ENCODE results near the gene PEPD.

DNA sequence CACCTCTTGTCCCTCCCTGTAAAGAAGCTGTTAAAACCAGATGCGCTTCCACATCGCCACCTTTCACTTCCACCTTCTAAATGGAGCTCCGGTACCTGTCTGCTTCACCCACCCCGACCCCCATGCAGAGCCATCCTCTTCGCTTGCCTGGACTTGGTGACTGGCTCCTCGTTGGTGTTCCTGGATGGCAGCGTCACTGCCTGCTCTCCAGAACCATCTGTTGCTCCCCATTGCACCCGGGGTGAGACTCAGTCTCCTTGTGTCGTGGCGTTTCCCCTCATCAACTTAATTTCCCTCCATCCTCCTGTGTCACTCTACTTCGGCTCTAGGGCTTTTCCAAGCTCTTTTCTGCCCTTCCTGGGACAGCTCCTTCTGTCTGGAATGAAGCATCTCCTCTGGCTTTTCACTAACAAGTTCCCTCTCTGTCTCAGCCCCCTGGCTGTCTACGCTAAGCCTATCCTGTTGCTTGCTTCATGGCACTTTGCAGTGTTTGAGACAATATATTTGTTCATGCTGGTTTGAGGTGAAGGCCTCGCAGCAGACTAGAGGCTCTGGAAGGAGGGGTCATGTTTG is 137.8 kb downstream of the PEPD start:
- TF ChIP-seq, protein P1, sequence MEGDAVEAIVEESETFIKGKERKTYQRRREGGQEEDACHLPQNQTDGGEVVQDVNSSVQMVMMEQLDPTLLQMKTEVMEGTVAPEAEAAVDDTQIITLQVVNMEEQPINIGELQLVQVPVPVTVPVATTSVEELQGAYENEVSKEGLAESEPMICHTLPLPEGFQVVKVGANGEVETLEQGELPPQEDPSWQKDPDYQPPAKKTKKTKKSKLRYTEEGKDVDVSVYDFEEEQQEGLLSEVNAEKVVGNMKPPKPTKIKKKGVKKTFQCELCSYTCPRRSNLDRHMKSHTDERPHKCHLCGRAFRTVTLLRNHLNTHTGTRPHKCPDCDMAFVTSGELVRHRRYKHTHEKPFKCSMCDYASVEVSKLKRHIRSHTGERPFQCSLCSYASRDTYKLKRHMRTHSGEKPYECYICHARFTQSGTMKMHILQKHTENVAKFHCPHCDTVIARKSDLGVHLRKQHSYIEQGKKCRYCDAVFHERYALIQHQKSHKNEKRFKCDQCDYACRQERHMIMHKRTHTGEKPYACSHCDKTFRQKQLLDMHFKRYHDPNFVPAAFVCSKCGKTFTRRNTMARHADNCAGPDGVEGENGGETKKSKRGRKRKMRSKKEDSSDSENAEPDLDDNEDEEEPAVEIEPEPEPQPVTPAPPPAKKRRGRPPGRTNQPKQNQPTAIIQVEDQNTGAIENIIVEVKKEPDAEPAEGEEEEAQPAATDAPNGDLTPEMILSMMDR (IDR thresholded peaks at IDR 0.05), result no peak
- TF ChIP-seq POLR2A (IDR thresholded peaks at IDR 0.05) (no peak), POLR2AphosphoS5 (IDR thresholded peaks at IDR 0.05) (no peak), EP300 (IDR thresholded peaks at IDR 0.05; ENCODE audit: low read depth) (no peak)

All from transverse colon (tissue), 4 donors.